GM23338 (cell line): ENCODE data around the gene TTLL5.

Source experiments
- JUNB ChIP-seq: IDR thresholded peaks from one replicate; pipeline ENCODE4 v1.6.1; 2016; ENCODE audit warnings: antibody characterized with exemption; ENCODE audit not compliant: unreplicated experiment
- TF ChIP-seq, protein P1 (sequence below), 2 experiments: fragments of 200-600 bp in 1 of 2; sonication (generic) in 1 of 2; conservative IDR thresholded peaks; 2 replicates each; pipeline versions ENCODE4 v1.5.1 to v1.6.1; 2016 to 2017; ENCODE audit warnings: antibody characterized with exemption in 2 of 2, low read depth in 2 of 2, mild to moderate bottlenecking in 2 of 2, moderate library complexity in 1 of 2

GRCh38 chr14:75825147-75825592 is 164.1 kb downstream of the TTLL5 start:
- TF ChIP-seq, protein P1, sequence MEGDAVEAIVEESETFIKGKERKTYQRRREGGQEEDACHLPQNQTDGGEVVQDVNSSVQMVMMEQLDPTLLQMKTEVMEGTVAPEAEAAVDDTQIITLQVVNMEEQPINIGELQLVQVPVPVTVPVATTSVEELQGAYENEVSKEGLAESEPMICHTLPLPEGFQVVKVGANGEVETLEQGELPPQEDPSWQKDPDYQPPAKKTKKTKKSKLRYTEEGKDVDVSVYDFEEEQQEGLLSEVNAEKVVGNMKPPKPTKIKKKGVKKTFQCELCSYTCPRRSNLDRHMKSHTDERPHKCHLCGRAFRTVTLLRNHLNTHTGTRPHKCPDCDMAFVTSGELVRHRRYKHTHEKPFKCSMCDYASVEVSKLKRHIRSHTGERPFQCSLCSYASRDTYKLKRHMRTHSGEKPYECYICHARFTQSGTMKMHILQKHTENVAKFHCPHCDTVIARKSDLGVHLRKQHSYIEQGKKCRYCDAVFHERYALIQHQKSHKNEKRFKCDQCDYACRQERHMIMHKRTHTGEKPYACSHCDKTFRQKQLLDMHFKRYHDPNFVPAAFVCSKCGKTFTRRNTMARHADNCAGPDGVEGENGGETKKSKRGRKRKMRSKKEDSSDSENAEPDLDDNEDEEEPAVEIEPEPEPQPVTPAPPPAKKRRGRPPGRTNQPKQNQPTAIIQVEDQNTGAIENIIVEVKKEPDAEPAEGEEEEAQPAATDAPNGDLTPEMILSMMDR (conservative IDR thresholded peaks at IDR 0.05; ENCODE audit: low read depth in 2 of 2) = no peak
- TF ChIP-seq JUNB = no peak
